Panc1 (cell line): ENCODE results near the gene CUEDC1. TPM values are rescaled to one million over a fixed set of nuclear protein-coding genes. Genes with fewer than 3 reads are reported as not detected.
A peak's percentile ranks its signal among the peaks of the same experiment; 100 is the strongest.

Experiments
- ATAC-seq: fragments of 200-7000 bp; cut with Tn5 transposase; 2 replicates; pipeline ENCODE4 v1.9.1; 2020; ENCODE audit warnings: mild to moderate bottlenecking, moderate library complexity
- BruUV-seq: library from RNA; stranded (reverse); fragments of 400-500 nt; replicated peaks from 2 replicates; lab custom pipeline; 2021; lab: Mats Ljungman, UMichigan
- CTCF ChIA-PET: fragments of 300-600 bp; sonication (Branson Sonifier 250); formaldehyde crosslinking; loops from one replicate; lab custom pipeline; 2022; ENCODE audit warnings: antibody characterized with exemption; lab: Charles Lee
- POLR2A ChIA-PET: fragments of 300-600 bp; sonication (Branson Sonifier 250); formaldehyde crosslinking; loops from one replicate; lab custom pipeline; 2022; ENCODE audit warnings: antibody characterized with exemption; lab: Charles Lee
- DNase-seq: peaks from one replicate; pipeline ENCODE4 v3.0.0-alpha.2; 2010; ENCODE audit warnings: low read depth, low spot score
- H3K27ac ChIP-seq: 2 replicates; pipeline ENCODE4 v1.5.1; 2011; ENCODE audit warnings: mild to moderate bottlenecking, low read length, inconsistent platforms
- H3K27me3 ChIP-seq: fragments of 200-500 bp; sonication (Bioruptor generic); 2 replicates; pipeline ENCODE4 v1.6.0; 2014; ENCODE audit warnings: low read length, inconsistent platforms; ENCODE audit not compliant: control insufficient read depth, insufficient read depth
- H3K36me3 ChIP-seq: fragments of 200-500 bp; sonication (Bioruptor generic); 2 replicates; pipeline ENCODE4 v1.5.1; 2014; ENCODE audit warnings: inconsistent platforms, mild to moderate bottlenecking, low read length, moderate library complexity; ENCODE audit not compliant: control insufficient read depth, insufficient read depth
- H3K4me1 ChIP-seq: 2 replicates; pipeline ENCODE4 v1.5.1; 2011; ENCODE audit warnings: inconsistent platforms, mild to moderate bottlenecking, low read length, moderate library complexity; ENCODE audit not compliant: control insufficient read depth, insufficient read depth
- H3K4me3 ChIP-seq, 2 experiments: 2 replicates each; pipeline ENCODE4 v1.5.1; 2011 to 2012; ENCODE audit warnings: low read depth in 2 of 2, low read length in 2 of 2, mild to moderate bottlenecking in 2 of 2, inconsistent platforms in 1 of 2, moderate library complexity in 1 of 2
- H3K9me3 ChIP-seq: fragments of 200-500 bp; sonication (Bioruptor generic); 2 replicates; pipeline ENCODE4 v1.5.1; 2014; ENCODE audit warnings: low read depth, mild to moderate bottlenecking, inconsistent platforms, low read length, moderate library complexity; ENCODE audit not compliant: control insufficient read depth, insufficient read depth
- POLR2AphosphoS5 ChIP-seq: IDR thresholded peaks from 2 replicates; pipeline ENCODE4 v1.6.1; 2012; ENCODE audit warnings: mild to moderate bottlenecking, low read depth, low read length, moderate library complexity
- REST ChIP-seq, 2 experiments: IDR thresholded peaks; 2 replicates each; pipeline ENCODE4 v1.6.1; 2011 to 2012; ENCODE audit warnings: low read depth in 2 of 2, control low read depth in 1 of 2, low read length in 1 of 2, mild to moderate bottlenecking in 1 of 2, moderate library complexity in 1 of 2; ENCODE audit not compliant: insufficient read depth in 1 of 2
- SIN3A ChIP-seq: IDR thresholded peaks from 2 replicates; pipeline ENCODE4 v1.6.1; 2012; ENCODE audit warnings: low read depth, mild to moderate bottlenecking, low read length, moderate library complexity, borderline replicate concordance; ENCODE audit not compliant: insufficient read depth
- TCF7L2 ChIP-seq: IDR thresholded peaks from 2 replicates; pipeline ENCODE4 v1.6.1; 2011; ENCODE audit warnings: mild to moderate bottlenecking, low read depth, low read length, inconsistent platforms
- in situ Hi-C: cut with HindIII; loops from 2 replicates; pipeline ENCODE4 v1.10.0; 2016; ENCODE audit warnings: low sequenced_read_pairs, low pct_unique_long_range_greater_than_20kb
- intact Hi-C: fragments of 100-400 bp; cut with micrococcal nuclease; formaldehyde crosslinking; loops from one replicate; pipeline ENCODE4 v1.10.0; 2022; ENCODE audit not compliant: unreplicated experiment
- total RNA-seq: library from RNA; stranded (reverse); gene quantifications from one replicate; pipeline ENCODE4 v1.2.1, GENCODE V29; 2021; ENCODE audit not compliant: unreplicated experiment
- TF ChIP-seq, protein P1 (sequence below): fragments of 450-650 bp; IDR thresholded peaks from 2 replicates; pipeline ENCODE4 v1.5.1; 2017; ENCODE audit warnings: mild to moderate bottlenecking

Gene CUEDC1
- total RNA-seq, 1 experiment from 2014 or later, result 103 TPM

- H3K4me1 ChIP-seq, result peaks cover 92% of the 10 kb centered on the region
- in situ Hi-C loops, result no loop called here
- POLR2A ChIA-PET, result interaction anchor here (0.5 to 1.2 kb wide), 4 partner anchors 12 to 596 kb away, joined by 3 to 4 read pairs (median 3); a partner anchor contains a TSS
Observed at GRCh38 chr17:57948169-57948554, 7.0 kb downstream of the CUEDC1 start.

DNA sequence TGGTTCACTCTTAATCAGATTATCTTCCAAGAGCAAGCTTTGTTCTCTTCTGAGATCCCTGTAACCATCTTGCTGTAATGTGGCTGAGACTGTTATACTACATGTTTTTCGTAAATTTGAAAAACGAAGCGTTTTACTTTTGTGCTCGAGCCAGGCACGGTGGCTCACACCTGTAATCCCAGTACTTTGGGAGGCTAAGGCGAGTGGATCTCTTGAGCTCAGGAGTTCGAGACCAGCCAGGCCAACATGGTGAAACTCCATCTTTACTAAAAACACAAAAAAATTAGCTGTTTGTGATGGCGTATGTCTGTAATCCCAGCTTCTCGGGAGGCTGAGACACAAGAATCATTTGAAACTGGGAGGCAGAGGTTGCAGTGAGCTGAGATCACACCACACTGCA, 7.8 kb downstream of the CUEDC1 start:
- Histone ChIP-seq H3K36me3 (no peaks in the 10 kb centered on the region), H3K27ac (peak overlapping the region; percentile 98), H3K27me3 (no peaks in the 10 kb centered on the region), H3K9me3 (no peaks in the 10 kb centered on the region), H3K4me3 (peak overlapping the region; percentile 26 to 70), H3K4me1 (peaks cover 88% of the 10 kb centered on the region)
- ChIA-PET POLR2A (interaction anchor here (0.5 to 1.4 kb wide), 6 partner anchors 33 to 597 kb away, joined by 4 to 11 read pairs (median 5); a partner anchor contains a TSS), CTCF (interaction anchor here (0.5 to 1.5 kb wide), 6 partner anchors 11 to 665 kb away, joined by 3 to 8 read pairs (median 5); no protein-coding TSS in a partner anchor)
- no peak for TF ChIP-seq SIN3A
- TF ChIP-seq, protein P1, sequence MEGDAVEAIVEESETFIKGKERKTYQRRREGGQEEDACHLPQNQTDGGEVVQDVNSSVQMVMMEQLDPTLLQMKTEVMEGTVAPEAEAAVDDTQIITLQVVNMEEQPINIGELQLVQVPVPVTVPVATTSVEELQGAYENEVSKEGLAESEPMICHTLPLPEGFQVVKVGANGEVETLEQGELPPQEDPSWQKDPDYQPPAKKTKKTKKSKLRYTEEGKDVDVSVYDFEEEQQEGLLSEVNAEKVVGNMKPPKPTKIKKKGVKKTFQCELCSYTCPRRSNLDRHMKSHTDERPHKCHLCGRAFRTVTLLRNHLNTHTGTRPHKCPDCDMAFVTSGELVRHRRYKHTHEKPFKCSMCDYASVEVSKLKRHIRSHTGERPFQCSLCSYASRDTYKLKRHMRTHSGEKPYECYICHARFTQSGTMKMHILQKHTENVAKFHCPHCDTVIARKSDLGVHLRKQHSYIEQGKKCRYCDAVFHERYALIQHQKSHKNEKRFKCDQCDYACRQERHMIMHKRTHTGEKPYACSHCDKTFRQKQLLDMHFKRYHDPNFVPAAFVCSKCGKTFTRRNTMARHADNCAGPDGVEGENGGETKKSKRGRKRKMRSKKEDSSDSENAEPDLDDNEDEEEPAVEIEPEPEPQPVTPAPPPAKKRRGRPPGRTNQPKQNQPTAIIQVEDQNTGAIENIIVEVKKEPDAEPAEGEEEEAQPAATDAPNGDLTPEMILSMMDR, result no peak
- TF ChIP-seq TCF7L2, result no peak
- TF ChIP-seq REST (IDR thresholded peaks at IDR 0.05; ENCODE audit: insufficient read depth in 1 of 2, low read depth in 2 of 2, low read length in 1 of 2), result no peak
- no peak for TF ChIP-seq POLR2AphosphoS5
- in situ Hi-C loops (no loop called here), intact Hi-C loops (loop anchor here (5.0 kb wide), 2 partner anchors 70 to 90 kb away; no protein-coding TSS in a partner anchor)
- no peak for ATAC-seq
- no TSS peak for BruUV-seq
- no peak for DNase-seq

More at GRCh38 chr17:57948169-57948554, 7.0 kb downstream of the CUEDC1 start:
- CTCF ChIA-PET, result interaction anchor here (0.6 to 1.1 kb wide), 4 partner anchors 8 to 54 kb away, joined by 3 to 9 read pairs (median 3); no protein-coding TSS in a partner anchor
- peak overlapping the region; percentile 98 for H3K27ac ChIP-seq
- H3K27me3 ChIP-seq, result no peaks in the 10 kb centered on the region
- TF ChIP-seq TCF7L2, result no peak
- no peak for TF ChIP-seq SIN3A
- TF ChIP-seq POLR2AphosphoS5, result 0 out of 2 replicates have a peak, but pooled peaks have one; percentile 11
- no peak for DNase-seq
- no TSS peak for BruUV-seq
- H3K4me3 ChIP-seq, result peak overlapping the region in 1 of 2 experiments; percentile 21; a peak in 2 of 4 replicates
- intact Hi-C loops, result loop anchor here (5.0 kb wide), 2 partner anchors 71 to 91 kb away; no protein-coding TSS in a partner anchor
- ATAC-seq, result peak; percentile 29
- no peaks in the 10 kb centered on the region for H3K9me3 ChIP-seq
- no peaks in the 10 kb centered on the region for H3K36me3 ChIP-seq
